Measurements from ENCODE around the gene ITPR2.
"Not testable (repeated sequence)": the region's sequence is repeated elsewhere in the genome, so short reads cannot be mapped to it uniquely, and the experiment has no call there.

The ITPR2 gene

GRCh38 chr12:26430596-26430995 lies 402.4 kb downstream of the ITPR2 start:
- not testable (repeated sequence) for DNase-seq

GRCh38 chr12:26429070-26429691 lies 403.8 kb downstream of the ITPR2 start:
- no peak for DNase-seq

- no peak for DNase-seq
Observed at GRCh38 chr12:26428420-26428819, 404.6 kb downstream of the ITPR2 start.

GRCh38 chr12:26426652-26427051 lies 406.3 kb downstream of the ITPR2 start:
- DNase-seq, result no peak

GRCh38 chr12:26425587-26426260 lies 407.3 kb downstream of the ITPR2 start:
- DNase-seq, result no peak

GRCh38 chr12:26422839-26423398 lies 410.1 kb downstream of the ITPR2 start:
- no peak for DNase-seq

GRCh38 chr12:26416550-26416949 lies 416.4 kb downstream of the ITPR2 start:
- no peak for DNase-seq

- DNase-seq, result no peak
Observed at GRCh38 chr12:26410689-26411088, 422.3 kb downstream of the ITPR2 start.

GRCh38 chr12:26406813-26407212 lies 426.2 kb downstream of the ITPR2 start:
- DNase-seq, result no peak

GRCh38 chr12:26406391-26406790 lies 426.6 kb downstream of the ITPR2 start:
- no peak for DNase-seq

- DNase-seq, result no peak
Observed at GRCh38 chr12:26403601-26404000, 429.4 kb downstream of the ITPR2 start.

- no peak for DNase-seq
Observed at GRCh38 chr12:26402648-26403047, 430.3 kb downstream of the ITPR2 start.

- no peak for DNase-seq
Observed at GRCh38 chr12:26401874-26402273, 431.1 kb downstream of the ITPR2 start.

GRCh38 chr12:26400627-26401026 lies 432.4 kb downstream of the ITPR2 start:
- no peak for DNase-seq

GRCh38 chr12:26399381-26399780 lies 433.6 kb downstream of the ITPR2 start:
- DNase-seq, result no peak

GRCh38 chr12:26396402-26396801 lies 436.6 kb downstream of the ITPR2 start:
- DNase-seq, result no peak

- DNase-seq, result no peak
Observed at GRCh38 chr12:26389343-26389742, 443.7 kb downstream of the ITPR2 start.

- no peak for DNase-seq
Observed at GRCh38 chr12:26384536-26384935, 448.5 kb downstream of the ITPR2 start.

GRCh38 chr12:26383041-26383440 lies 450.0 kb downstream of the ITPR2 start:
- DNase-seq, result no peak

- no peak for DNase-seq
Observed at GRCh38 chr12:26380897-26381296, 452.1 kb downstream of the ITPR2 start.

GRCh38 chr12:26379777-26380467 lies 453.1 kb downstream of the ITPR2 start:
- no peak for DNase-seq

- DNase-seq, result no peak
Observed at GRCh38 chr12:26378711-26379110, 454.3 kb downstream of the ITPR2 start.

GRCh38 chr12:26374934-26375680 lies 457.9 kb downstream of the ITPR2 start:
- DNase-seq, result no peak
